SU-DHL-6 (cell line): ENCODE data around the gene GSTM5.

Source experiments
- CTCF ChIP-seq: fragments of 200-600 bp; sonication (generic); IDR thresholded peaks from one replicate; pipeline ENCODE4 v1.5.1; 2017; ENCODE audit warnings: antibody characterized with exemption, mild to moderate bottlenecking, low read length, moderate library complexity; ENCODE audit not compliant: insufficient read depth, poor library complexity, severe bottlenecking
- EZH2phosphoT487 ChIP-seq: fragments of 200-600 bp; sonication (generic), shearing (Covaris generic); conservative IDR thresholded peaks from 2 replicates; pipeline ENCODE4 v1.6.1; 2018; ENCODE audit warnings: mild to moderate bottlenecking, antibody characterized with exemption, low read length, moderate library complexity, mixed read lengths

DNA sequence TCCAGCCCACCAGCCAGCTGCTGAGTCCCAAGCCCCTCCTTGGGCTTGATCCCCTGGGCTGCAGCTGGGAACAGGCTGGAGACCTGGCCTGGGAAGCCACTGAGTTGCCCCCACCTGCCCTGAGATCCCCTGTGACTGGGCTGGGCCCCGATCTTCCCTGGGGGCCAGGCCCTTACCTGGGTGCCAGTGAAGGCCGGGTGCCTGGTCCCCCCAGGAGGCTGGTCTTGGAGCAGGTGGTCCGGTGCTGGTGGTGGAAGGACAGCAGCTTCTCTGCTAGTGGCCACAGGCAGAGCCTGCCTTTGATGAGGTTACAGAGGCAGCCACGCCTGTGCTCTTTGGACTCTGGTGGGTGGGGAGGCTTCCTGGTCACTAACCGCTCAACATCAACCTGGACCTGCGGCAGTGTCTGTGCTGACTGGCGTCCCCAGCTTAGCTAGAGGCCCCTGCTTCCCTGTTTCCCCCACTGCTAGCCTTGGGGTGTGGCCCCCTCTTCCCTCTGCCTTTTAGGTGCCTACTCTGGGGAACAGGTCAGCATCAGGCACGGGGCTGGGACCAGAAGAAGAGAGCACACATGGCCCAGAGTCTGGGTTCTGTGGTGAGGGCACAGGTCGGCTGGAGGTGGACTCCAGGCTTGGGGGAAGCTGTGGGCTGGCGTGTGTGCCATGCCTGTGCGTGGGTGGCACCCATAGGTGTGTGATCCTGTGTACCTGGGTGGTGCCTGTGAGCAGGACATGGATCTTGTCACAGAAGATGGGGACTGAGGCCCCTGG is 51.8 kb downstream of the GSTM5 start, which contains the start of gene EPS8L3:
- no peak for TF ChIP-seq CTCF
- no peak for TF ChIP-seq EZH2phosphoT487
